CD14-positive monocyte (primary cell): ENCODE data around the gene FOXP1. TPM values are rescaled to one million over a fixed set of nuclear protein-coding genes. Genes with fewer than 3 reads are reported as not detected.

Experiments
- DNase-seq, 3 donors: peaks; one replicate each; pipeline ENCODE4 v3.0.0-alpha.2; 2011 to 2022
- H2AFZ ChIP-seq: 2 replicates; pipeline ENCODE4 v1.6.0; 2012; ENCODE audit warnings: mild to moderate bottlenecking, low read depth, low read length, inconsistent platforms; ENCODE audit not compliant: insufficient read depth, poor library complexity, severe bottlenecking
- H3K27ac ChIP-seq, 2 donors: 1 replicate in 1 of 2; 2 replicates in 1 of 2; pipeline ENCODE4 v1.5.1; 2012 to 2013; ENCODE audit warnings: low read length in 2 of 2, control low read depth in 1 of 2, inconsistent platforms in 1 of 2, low read depth in 1 of 2, mild to moderate bottlenecking in 1 of 2
- H3K27me3 ChIP-seq, 2 donors: one replicate each; pipeline versions ENCODE4 v1.6.0 to v1.6.1; 2011 to 2013; ENCODE audit warnings: low read length in 2 of 2; ENCODE audit not compliant: control insufficient read depth in 2 of 2, insufficient read depth in 2 of 2
- H3K36me3 ChIP-seq, 2 donors: replicated peaks in 1 of 2; 1 replicate in 1 of 2; 2 replicates in 1 of 2; pipeline versions ENCODE4 v1.5.1 to v1.6.1; 2012 to 2013; ENCODE audit warnings: low read length in 2 of 2, control low read depth in 1 of 2, inconsistent platforms in 1 of 2, mild to moderate bottlenecking in 1 of 2; ENCODE audit not compliant: insufficient read depth in 2 of 2, control insufficient read depth in 1 of 2
- H3K4me1 ChIP-seq, 2 donors: 1 replicate in 1 of 2; 2 replicates in 1 of 2; pipeline versions ENCODE4 v1.5.1 to v1.6.1; 2012 to 2013; ENCODE audit warnings: low read length in 2 of 2, control low read depth in 1 of 2, inconsistent platforms in 1 of 2, mild to moderate bottlenecking in 1 of 2, moderate library complexity in 1 of 2; ENCODE audit not compliant: insufficient read depth in 2 of 2, control insufficient read depth in 1 of 2
- H3K4me2 ChIP-seq: replicated peaks from 2 replicates; pipeline ENCODE3; 2012; ENCODE audit warnings: low read length, moderate library complexity, mild to moderate bottlenecking; ENCODE audit not compliant: poor library complexity, severe bottlenecking; ENCODE audit errors: extremely low read depth
- H3K4me3 ChIP-seq, 3 experiments: fragments of 200-600 bp in 1 of 3; sonication (generic) in 1 of 3; replicated peaks in 1 of 3; 1 replicate in 2 of 3; 2 replicates in 1 of 3; pipeline ENCODE4 v1.5.1; 2011 to 2013; ENCODE audit warnings: low read length in 3 of 3, mild to moderate bottlenecking in 3 of 3, control low read depth in 2 of 3, low read depth in 2 of 3, inconsistent platforms in 1 of 3, moderate library complexity in 1 of 3
- H3K79me2 ChIP-seq: 2 replicates; pipeline ENCODE4 v1.6.0; 2012; ENCODE audit warnings: mild to moderate bottlenecking, control low read depth, inconsistent platforms, low read length, moderate library complexity; ENCODE audit not compliant: insufficient read depth
- H3K9ac ChIP-seq: 2 replicates; pipeline ENCODE4 v1.6.0; 2017; ENCODE audit warnings: low read length, mild to moderate bottlenecking; ENCODE audit not compliant: insufficient read depth, poor library complexity, severe bottlenecking
- H3K9me3 ChIP-seq, 2 donors: replicated peaks in 1 of 2; 1 replicate in 1 of 2; 2 replicates in 1 of 2; pipeline versions ENCODE4 v1.5.1 to v1.6.1; 2012 to 2013; ENCODE audit warnings: low read length in 2 of 2, control low read depth in 1 of 2; ENCODE audit not compliant: control insufficient read depth in 1 of 2, insufficient read depth in 1 of 2
- H4K20me1 ChIP-seq: 2 replicates; pipeline ENCODE4 v1.6.0; 2012; ENCODE audit warnings: mild to moderate bottlenecking, low read length, control low read depth, moderate library complexity; ENCODE audit not compliant: insufficient read depth
- H3K27ac Mint-ChIP-seq, 7 donors: one replicate each; pipeline ENCODE4 v1.8.0; 2020; ENCODE audit warnings: mild to moderate bottlenecking in 7 of 7, mixed read lengths in 7 of 7, moderate library complexity in 6 of 7, inconsistent platforms in 2 of 7
- H3K27me3 Mint-ChIP-seq, 3 donors: one replicate each; pipeline ENCODE4 v1.8.0; 2021 to 2022; ENCODE audit warnings: low read depth in 3 of 3, mild to moderate bottlenecking in 3 of 3, mixed read lengths in 3 of 3, moderate library complexity in 3 of 3, inconsistent platforms in 1 of 3
- H3K36me3 Mint-ChIP-seq, 2 donors: one replicate each; pipeline ENCODE4 v1.8.0; 2020; ENCODE audit warnings: mixed read lengths in 2 of 2, inconsistent platforms in 1 of 2, mild to moderate bottlenecking in 1 of 2
- H3K4me1 Mint-ChIP-seq: one replicate; pipeline ENCODE4 v1.8.0; 2020; ENCODE audit warnings: mild to moderate bottlenecking, mixed read lengths
- H3K4me3 Mint-ChIP-seq, 2 donors: one replicate each; pipeline ENCODE4 v1.8.0; 2020; ENCODE audit warnings: mild to moderate bottlenecking in 2 of 2, mixed read lengths in 2 of 2, moderate library complexity in 1 of 2
- H3K9me3 Mint-ChIP-seq, 7 donors: one replicate each; pipeline ENCODE4 v1.8.0; 2020 to 2022; ENCODE audit warnings: mixed read lengths in 7 of 7, mild to moderate bottlenecking in 6 of 7, moderate library complexity in 6 of 7, inconsistent platforms in 2 of 7
- WGBS: methylation state at CpG from one replicate; pipeline ENCODE4 v1.1.5; 2013; ENCODE audit warnings: missing lambda C conversion rate; ENCODE audit not compliant: insufficient coverage; 5-methylcytosine and 5-hydroxymethylcytosine counted together
- intact Hi-C, 2 donors: fragments of 100-400 bp; cut with micrococcal nuclease; formaldehyde crosslinking; loops; one replicate each; pipeline versions ENCODE4 v1.15.0 to v1.15.1; 2023
- polyA plus RNA-seq, 3 donors: library from polyadenylated mRNA; depleted of rRNA in 1 of 3; unstranded in 2 of 3; stranded (reverse) in 1 of 3; fragments of 300-500 nt in 2 of 3; fragments of >200 nt in 1 of 3; fragmentation: Illumina TruSeq in 2 of 3; gene quantifications; 1 replicate in 2 of 3; 2 replicates in 1 of 3; pipeline ENCODE4 v1.2.3, GENCODE V29; 2012 to 2021
- TF ChIP-seq, protein P1 (sequence below): fragments of 200-600 bp; IDR thresholded peaks from one replicate; pipeline ENCODE4 v1.8.0; 2022; ENCODE audit warnings: antibody characterized with exemption, mild to moderate bottlenecking

The FOXP1 gene
- polyA plus RNA-seq, 3 donors, result 25.7 to 42.6 (median 27.8) TPM

DNA sequence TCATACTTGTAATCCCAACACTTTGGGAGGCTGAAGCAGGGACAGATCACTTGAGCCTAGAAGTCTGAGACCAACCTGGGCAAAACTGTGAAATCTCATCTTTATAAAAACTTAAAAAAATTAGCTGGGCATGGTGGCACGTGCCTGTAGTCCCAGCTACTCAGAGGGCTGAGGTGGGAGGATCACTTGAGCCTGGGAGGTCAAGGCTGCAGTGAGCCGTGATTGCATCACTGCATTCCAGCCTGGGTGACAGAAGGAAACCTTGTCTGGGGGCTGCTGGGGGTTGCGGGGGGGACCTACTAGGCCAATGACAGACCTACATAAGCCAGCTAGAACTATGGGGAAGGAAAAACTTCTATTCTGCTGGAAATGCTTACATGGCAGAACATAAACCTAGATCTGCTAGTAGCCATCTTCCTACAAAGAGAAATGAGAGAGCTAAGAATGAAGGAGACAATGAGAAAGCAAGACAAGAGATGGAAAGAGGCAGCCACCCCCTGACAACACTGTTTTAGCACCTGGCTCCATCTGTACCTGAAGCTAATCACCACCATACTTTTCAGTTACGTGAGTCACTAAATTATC, 23.9 kb downstream of the FOXP1 start:
- 83% methylated on average over 3 of the region's 4 CpGs for WGBS
- Histone ChIP-seq H3K4me2 (no peak overlapping the region), H3K27me3 (no peaks in the 10 kb centered on the region), H3K27ac (peak overlapping the region in 1 of 2 donors; percentile 52), H3K36me3 (peaks cover 0 to 50% of the 10 kb centered on the region in 2 donors), H3K9ac (no peak overlapping the region), H4K20me1 (peaks cover 21% of the 10 kb centered on the region), H3K4me1 (peaks cover 8 to 10% of the 10 kb centered on the region in 2 donors), H3K9me3 (no peaks in the 10 kb centered on the region), H2AFZ (no peak overlapping the region), H3K79me2 (peaks cover 99% of the 10 kb centered on the region), H3K4me3 (no peak overlapping the region)
- intact Hi-C loops, result loop anchor here in 1 of 2 donors (10.0 kb wide), 1 partner anchor 105 kb away; no protein-coding TSS in a partner anchor
- Mint-ChIP-seq H3K4me3 (no peak overlapping the region), H3K36me3 (peaks cover 29 to 33% of the 10 kb centered on the region in 2 donors), H3K4me1 (peaks cover 46% of the 10 kb centered on the region), H3K27me3 (no peaks in the 10 kb centered on the region), H3K27ac (peak overlapping the region in 5 of 7 donors; percentile 47 to 86 (median 60)), H3K9me3 (peaks cover 0 to 3% (median 0%) of the 10 kb centered on the region in 7 donors)
- DNase-seq, result no peak
- TF ChIP-seq, protein P1, sequence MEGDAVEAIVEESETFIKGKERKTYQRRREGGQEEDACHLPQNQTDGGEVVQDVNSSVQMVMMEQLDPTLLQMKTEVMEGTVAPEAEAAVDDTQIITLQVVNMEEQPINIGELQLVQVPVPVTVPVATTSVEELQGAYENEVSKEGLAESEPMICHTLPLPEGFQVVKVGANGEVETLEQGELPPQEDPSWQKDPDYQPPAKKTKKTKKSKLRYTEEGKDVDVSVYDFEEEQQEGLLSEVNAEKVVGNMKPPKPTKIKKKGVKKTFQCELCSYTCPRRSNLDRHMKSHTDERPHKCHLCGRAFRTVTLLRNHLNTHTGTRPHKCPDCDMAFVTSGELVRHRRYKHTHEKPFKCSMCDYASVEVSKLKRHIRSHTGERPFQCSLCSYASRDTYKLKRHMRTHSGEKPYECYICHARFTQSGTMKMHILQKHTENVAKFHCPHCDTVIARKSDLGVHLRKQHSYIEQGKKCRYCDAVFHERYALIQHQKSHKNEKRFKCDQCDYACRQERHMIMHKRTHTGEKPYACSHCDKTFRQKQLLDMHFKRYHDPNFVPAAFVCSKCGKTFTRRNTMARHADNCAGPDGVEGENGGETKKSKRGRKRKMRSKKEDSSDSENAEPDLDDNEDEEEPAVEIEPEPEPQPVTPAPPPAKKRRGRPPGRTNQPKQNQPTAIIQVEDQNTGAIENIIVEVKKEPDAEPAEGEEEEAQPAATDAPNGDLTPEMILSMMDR, result no peak

DNA sequence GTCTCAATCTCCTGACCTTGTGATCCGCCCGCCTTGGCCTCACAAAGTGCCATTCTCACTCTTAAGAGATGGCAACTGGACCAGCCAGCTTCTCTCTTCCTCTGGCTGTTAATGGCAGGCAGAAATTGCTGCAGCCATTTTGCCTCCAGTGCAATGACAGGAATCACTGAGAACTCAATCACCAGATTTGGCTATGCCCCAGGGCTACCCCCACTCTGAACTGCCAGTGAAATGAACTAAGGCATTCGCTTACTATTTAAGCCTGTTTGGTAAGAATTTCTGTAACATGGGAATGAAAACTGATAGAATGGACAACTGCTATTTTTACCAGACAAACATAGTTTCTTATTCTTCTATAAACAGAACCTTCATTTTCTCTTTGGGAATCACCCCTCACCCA, 24.5 kb downstream of the FOXP1 start:
- H3K79me2 ChIP-seq, result peaks cover 99% of the 10 kb centered on the region
- H3K27ac ChIP-seq, result peak overlapping the region in 1 of 2 donors; percentile 52
- H3K9me3 ChIP-seq, result no peaks in the 10 kb centered on the region
- intact Hi-C loops, result no loop called here
- H3K9me3 Mint-ChIP-seq, result peaks cover 0 to 3% (median 0%) of the 10 kb centered on the region in 7 donors
- no peaks in the 10 kb centered on the region for H3K27me3 Mint-ChIP-seq
- TF ChIP-seq, protein P1, result no peak
- H3K9ac ChIP-seq, result no peak overlapping the region
- no peak overlapping the region for H3K4me3 ChIP-seq
- no peaks in the 10 kb centered on the region for H3K27me3 ChIP-seq
- H3K36me3 Mint-ChIP-seq, result peaks cover 24 to 28% of the 10 kb centered on the region in 2 donors
- peak overlapping the region in 5 of 7 donors; percentile 47 to 86 (median 59) for H3K27ac Mint-ChIP-seq
- DNase-seq, result no peak
- peaks cover 10 to 16% of the 10 kb centered on the region in 2 donors for H3K4me1 ChIP-seq
- peaks cover 42% of the 10 kb centered on the region for H3K4me1 Mint-ChIP-seq
- peaks cover 15% of the 10 kb centered on the region for H4K20me1 ChIP-seq
- peaks cover 0 to 43% of the 10 kb centered on the region in 2 donors for H3K36me3 ChIP-seq
- H2AFZ ChIP-seq, result no peak overlapping the region
- WGBS, result 94% methylated on average over 2 of the region's 3 CpGs
- no peak overlapping the region for H3K4me3 Mint-ChIP-seq
- no peak overlapping the region for H3K4me2 ChIP-seq
